Left ventricle myocardium inferior (tissue), 1 donor: ENCODE measurements around the gene CPT1A. TPM values are rescaled to one million over a fixed set of nuclear protein-coding genes. Genes with fewer than 3 reads are reported as not detected.

ENCODE experiments used
- DNase-seq: peaks from one replicate; pipeline ENCODE4 v3.0.0-alpha.2; 2020
- H3K27ac ChIP-seq: fragments of 200-600 bp; replicated peaks from 2 replicates; pipeline ENCODE4 v1.8.0; 2021
- H3K27me3 ChIP-seq: fragments of 200-600 bp; 2 replicates; pipeline ENCODE4 v1.8.0; 2021; ENCODE audit warnings: low read depth
- H3K36me3 ChIP-seq: fragments of 200-600 bp; 2 replicates; pipeline ENCODE4 v1.8.0; 2021
- H3K4me1 ChIP-seq: fragments of 200-600 bp; 2 replicates; pipeline ENCODE4 v1.8.0; 2021
- H3K4me3 ChIP-seq: fragments of 200-600 bp; 2 replicates; pipeline ENCODE4 v1.8.0; 2021; ENCODE audit warnings: mild to moderate bottlenecking, moderate library complexity
- H3K9me3 ChIP-seq: fragments of 200-600 bp; replicated peaks from 2 replicates; pipeline ENCODE4 v1.8.0; 2021
- intact Hi-C: fragments of 100-400 bp; cut with micrococcal nuclease; formaldehyde crosslinking; loops from one replicate; pipeline ENCODE4 v1.11.0; 2022
- total RNA-seq: library from RNA; stranded (reverse); fragmentation: NEBNext Ultra II Directional; extraction: Animal tissue kit (Norgen Biotek cat#: 25700); gene quantifications from one replicate; pipeline ENCODE4 v1.2.1, GENCODE V29; 2021
- TF ChIP-seq, protein P1 (sequence below): fragments of 200-600 bp; IDR thresholded peaks from 2 replicates; pipeline ENCODE4 v1.8.0; 2021; ENCODE audit warnings: antibody characterized with exemption, mild to moderate bottlenecking, borderline replicate concordance
- donor health status: DM: no; HTN: yes; CAD: no; lungs with severe emphysema.

CPT1A gene
- total RNA-seq, 1 donor from 2014 or later: 73.1 TPM

DNA sequence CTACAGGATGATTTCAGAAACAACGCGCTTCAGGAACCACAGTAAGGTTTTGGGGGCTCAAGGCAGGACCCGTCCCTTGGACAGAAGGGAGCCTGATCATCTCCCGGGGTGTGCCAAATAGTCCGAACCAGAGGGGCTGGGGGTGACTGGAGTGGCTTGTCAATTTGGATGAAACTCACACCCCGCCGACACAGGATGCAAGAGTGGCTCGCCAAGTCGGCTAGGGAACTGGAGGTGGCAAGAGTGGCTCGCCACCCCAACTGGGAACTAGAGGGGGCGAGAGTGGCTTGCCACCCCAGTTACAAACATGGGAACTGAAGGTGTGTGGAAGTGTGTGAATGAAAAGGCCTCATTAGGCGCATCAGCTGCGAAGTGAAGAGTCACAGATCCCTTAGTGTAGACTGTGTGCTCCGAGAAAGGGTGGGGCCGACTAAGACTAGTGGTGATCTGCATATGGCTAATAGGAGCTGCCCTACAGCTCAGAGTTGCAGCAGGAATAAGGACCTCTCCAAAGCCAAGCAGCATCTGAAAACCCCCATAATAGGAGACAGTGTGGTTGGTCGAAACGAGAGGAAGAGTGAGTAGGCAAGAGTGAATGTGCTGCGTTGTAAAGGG, 26.6 kb upstream of the CPT1A start:
- no peaks in the 10 kb centered on the region for H3K27me3 ChIP-seq
- intact Hi-C loops: no loop called here
- H3K4me3 ChIP-seq: no peak overlapping the region
- no peak overlapping the region for H3K27ac ChIP-seq
- no peak for DNase-seq
- TF ChIP-seq, protein P1, sequence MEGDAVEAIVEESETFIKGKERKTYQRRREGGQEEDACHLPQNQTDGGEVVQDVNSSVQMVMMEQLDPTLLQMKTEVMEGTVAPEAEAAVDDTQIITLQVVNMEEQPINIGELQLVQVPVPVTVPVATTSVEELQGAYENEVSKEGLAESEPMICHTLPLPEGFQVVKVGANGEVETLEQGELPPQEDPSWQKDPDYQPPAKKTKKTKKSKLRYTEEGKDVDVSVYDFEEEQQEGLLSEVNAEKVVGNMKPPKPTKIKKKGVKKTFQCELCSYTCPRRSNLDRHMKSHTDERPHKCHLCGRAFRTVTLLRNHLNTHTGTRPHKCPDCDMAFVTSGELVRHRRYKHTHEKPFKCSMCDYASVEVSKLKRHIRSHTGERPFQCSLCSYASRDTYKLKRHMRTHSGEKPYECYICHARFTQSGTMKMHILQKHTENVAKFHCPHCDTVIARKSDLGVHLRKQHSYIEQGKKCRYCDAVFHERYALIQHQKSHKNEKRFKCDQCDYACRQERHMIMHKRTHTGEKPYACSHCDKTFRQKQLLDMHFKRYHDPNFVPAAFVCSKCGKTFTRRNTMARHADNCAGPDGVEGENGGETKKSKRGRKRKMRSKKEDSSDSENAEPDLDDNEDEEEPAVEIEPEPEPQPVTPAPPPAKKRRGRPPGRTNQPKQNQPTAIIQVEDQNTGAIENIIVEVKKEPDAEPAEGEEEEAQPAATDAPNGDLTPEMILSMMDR: no peak
- no peaks in the 10 kb centered on the region for H3K36me3 ChIP-seq
- H3K4me1 ChIP-seq: peaks cover 42% of the 10 kb centered on the region
- peaks cover 6% of the 10 kb centered on the region for H3K9me3 ChIP-seq

DNA sequence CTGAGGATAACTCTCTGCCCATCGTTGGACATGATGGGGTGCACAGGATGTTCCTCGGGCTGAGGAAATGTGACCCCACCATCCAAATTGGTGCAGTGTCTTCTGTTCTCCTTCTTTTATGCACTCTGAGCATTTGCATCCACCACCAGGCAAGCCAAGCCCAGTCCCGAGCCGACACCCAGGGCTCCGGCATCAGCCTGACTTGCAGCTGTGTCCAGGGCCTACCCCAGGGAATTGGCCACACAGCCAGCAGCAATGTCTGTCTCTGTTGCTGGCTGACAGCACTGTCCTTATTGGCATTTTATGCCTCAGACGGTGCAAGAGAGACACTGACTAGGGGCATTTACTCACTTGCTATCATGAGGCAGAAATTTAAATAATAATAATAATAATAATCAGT, 25.4 kb upstream of the CPT1A start:
- H3K9me3 ChIP-seq: peaks cover 6% of the 10 kb centered on the region
- H3K4me1 ChIP-seq: peaks cover 29% of the 10 kb centered on the region
- TF ChIP-seq, protein P1: no peak
- H3K27ac ChIP-seq: no peak overlapping the region
- no peak overlapping the region for H3K4me3 ChIP-seq
- no peaks in the 10 kb centered on the region for H3K27me3 ChIP-seq
- H3K36me3 ChIP-seq: no peaks in the 10 kb centered on the region
- intact Hi-C loops: no loop called here
- DNase-seq: no peak

DNA sequence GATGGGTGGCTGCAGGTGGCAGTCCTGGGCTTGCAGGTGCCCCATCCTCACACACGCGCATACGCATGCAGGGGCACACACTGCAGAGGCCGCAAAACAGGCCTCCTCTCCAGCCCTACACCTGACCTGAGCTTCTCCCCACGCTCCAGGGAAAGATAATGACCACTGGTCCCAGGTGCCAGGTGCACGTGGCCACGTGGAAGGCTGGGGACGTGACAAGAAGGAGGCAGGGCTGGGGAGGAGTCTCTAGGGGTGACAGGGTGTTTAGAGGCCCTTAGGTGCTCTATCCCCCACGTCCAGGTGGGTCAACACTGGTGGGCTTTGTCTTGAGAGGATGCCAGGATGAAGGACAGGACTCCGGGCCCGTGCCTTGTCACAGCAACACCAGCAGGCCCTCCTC, 23.5 kb upstream of the CPT1A start:
- no peak for DNase-seq
- TF ChIP-seq, protein P1: no peak
- no peak overlapping the region for H3K4me3 ChIP-seq
- H3K4me1 ChIP-seq: peaks cover 11% of the 10 kb centered on the region
- H3K27ac ChIP-seq: no peak overlapping the region
- peaks cover 6% of the 10 kb centered on the region for H3K9me3 ChIP-seq
- H3K27me3 ChIP-seq: no peaks in the 10 kb centered on the region
- no peaks in the 10 kb centered on the region for H3K36me3 ChIP-seq
- intact Hi-C loops: no loop called here

DNA sequence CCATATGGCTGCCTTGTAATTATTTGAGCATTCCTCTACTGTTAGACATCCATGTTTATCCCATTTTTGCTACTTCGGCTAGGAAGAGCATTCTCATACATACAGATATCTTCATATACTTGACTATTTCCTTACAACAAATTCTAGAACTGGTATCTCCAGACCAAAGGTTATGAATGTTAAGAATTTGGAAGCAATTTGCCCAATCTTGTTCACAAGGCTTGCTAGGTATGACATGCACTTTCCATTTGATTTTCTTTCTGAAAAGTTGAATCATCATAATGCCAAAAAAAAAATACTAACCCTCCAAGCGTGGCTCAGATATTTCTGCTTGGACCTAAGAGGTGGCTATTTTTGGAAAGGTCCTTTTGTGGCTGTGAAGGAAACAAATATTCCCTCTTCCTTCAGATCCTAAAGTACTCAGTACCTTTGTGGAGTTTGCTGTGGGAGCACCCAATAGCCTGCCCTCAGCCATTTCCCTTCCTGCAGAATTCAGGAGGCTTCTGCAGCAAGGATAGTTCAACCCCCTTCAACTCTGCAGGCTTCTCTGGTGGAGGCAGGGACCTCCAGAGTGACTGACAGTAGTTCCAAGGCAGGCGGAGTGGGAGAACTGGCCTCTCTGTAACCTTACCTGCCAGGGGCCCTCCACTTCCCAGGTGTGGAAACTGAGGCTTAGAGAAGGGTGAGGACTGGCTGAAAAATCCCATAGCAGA, 22.0 kb upstream of the CPT1A start:
- intact Hi-C loops: no loop called here
- Histone ChIP-seq H3K4me1 (no peaks in the 10 kb centered on the region), H3K9me3 (peaks cover 6% of the 10 kb centered on the region), H3K27ac (no peak overlapping the region), H3K4me3 (no peak overlapping the region), H3K36me3 (no peaks in the 10 kb centered on the region), H3K27me3 (no peaks in the 10 kb centered on the region)
- TF ChIP-seq, protein P1: no peak
- no peak for DNase-seq

DNA sequence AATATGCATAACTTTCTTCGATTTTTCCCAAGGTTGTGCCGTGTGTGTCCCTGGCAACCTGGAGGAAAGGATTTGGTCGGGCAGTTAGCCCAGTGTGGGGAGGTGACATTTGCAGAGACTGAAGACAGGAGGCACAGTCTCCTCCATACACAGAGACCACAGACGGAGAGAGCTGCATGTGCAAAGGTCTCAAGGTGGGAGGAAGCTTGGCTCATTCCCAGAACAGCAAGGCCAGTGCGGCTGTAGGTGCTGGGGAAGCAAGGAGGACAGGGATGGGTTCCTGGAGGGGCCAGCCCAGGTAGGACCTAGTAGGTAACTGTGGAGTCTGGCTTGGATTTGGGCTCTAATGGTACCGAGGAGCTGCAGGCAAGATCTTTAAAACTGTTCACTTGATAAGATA, 20.7 kb upstream of the CPT1A start:
- intact Hi-C loops: no loop called here
- no peaks in the 10 kb centered on the region for H3K27me3 ChIP-seq
- peaks cover under 1% of the 10 kb centered on the region for H3K4me1 ChIP-seq
- H3K36me3 ChIP-seq: no peaks in the 10 kb centered on the region
- H3K4me3 ChIP-seq: no peak overlapping the region
- DNase-seq: no peak
- peaks cover 6% of the 10 kb centered on the region for H3K9me3 ChIP-seq
- TF ChIP-seq, protein P1: no peak
- H3K27ac ChIP-seq: no peak overlapping the region
